OCI-M2 (cell line): ENCODE results near the gene PRRC2C.
"Not testable (repeated sequence)": the region's sequence is repeated elsewhere in the genome, so short reads cannot be mapped to it uniquely, and the experiment has no call there.

Experiments
- DNase-seq: peaks from one replicate; lab custom pipeline; 2025; ENCODE audit not compliant: unreplicated experiment; lab: John Stamatoyannopoulos, UW

Gene PRRC2C

DNA sequence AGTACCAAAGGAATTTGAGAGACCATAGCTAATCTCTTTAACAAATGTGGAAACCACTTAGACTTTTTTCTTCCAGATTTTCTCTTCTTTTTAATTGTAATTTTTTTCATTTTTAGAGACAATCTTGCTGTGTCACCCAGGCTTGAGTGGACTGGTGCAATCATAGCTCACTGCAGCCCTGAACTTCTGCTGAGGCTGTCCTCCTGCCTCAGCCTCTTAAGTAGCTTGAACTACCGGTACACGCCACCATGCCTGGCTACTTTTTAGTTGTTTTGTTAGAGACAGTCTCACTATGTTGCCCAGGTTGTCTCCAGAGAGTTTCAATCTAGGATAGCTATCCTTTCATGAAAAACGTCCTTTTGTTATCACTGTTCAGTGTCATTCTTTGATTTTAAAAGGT, 15.0 kb downstream of the PRRC2C start:
- no peak for DNase-seq

DNA sequence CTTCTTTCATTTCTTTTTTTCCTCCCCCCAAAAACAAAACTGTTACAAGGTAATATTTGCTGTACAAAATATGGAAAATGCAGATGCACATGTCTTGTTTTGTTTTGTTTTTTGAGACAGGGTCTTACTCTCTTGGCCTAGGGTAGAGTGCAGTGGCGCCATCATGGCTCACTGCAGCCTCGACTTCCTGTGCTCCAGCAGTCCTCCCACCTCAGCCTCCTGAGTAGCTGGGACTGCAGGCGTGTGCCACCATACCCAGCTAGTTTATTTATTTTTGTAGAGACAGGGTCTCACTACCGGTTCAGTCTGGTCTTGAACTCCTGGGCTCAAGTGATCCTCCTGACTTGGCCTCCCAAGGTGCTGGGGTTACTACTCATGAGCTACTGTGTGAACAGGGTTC, 15.5 kb downstream of the PRRC2C start:
- no peak for DNase-seq

- DNase-seq: no peak
Observed at GRCh38 chr1:171501305-171502024, 16.1 kb downstream of the PRRC2C start.

- no peak for DNase-seq
Observed at GRCh38 chr1:171506525-171507304, 21.4 kb downstream of the PRRC2C start.

DNA sequence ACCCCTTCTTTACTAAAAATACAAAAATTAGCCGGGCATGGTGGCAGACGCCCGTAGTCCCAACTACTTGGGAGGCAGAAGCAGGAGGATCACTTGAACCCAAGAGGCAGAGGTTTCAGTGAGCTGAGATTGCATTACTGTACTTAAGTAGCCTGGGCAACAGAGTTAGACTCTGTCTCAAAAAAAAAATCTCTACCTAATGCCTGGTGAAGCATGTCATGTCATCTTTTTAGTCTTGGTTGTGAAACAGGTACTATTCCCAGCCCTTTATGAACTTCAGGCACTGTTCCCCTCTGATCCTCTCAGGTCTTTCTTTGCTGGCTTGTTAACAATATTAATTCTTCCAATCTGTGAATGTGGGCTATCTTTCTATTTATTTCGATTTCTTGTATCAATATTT, 22.1 kb downstream of the PRRC2C start:
- DNase-seq: no peak

- DNase-seq: no peak
Observed at GRCh38 chr1:171509191-171509590, 23.9 kb downstream of the PRRC2C start.

GRCh38 chr1:171513743-171514142, 28.4 kb downstream of the PRRC2C start:
- no peak for DNase-seq

- DNase-seq: no peak
Observed at GRCh38 chr1:171515299-171515698, 30.0 kb downstream of the PRRC2C start.

DNA sequence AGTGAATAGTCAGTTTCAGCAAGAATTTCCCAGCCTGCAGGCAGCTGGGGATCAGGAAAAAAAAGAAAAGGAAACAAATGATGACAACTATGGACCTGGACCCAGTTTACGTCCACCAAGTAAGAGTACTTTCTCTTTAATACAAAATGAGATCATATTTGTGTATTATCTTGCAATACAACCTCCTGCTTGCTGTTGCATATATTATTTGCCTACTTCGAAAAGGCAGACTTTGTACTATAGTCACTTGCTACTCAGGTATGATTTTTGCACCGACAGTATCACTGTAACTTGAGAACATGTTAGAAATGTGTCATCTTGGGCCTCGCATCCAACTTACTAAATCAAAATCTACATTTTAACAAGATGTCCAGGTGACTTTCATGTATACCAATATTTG, 30.4 kb downstream of the PRRC2C start:
- no peak for DNase-seq

- no peak for DNase-seq
Observed at GRCh38 chr1:171521567-171521966, 36.2 kb downstream of the PRRC2C start.

DNA sequence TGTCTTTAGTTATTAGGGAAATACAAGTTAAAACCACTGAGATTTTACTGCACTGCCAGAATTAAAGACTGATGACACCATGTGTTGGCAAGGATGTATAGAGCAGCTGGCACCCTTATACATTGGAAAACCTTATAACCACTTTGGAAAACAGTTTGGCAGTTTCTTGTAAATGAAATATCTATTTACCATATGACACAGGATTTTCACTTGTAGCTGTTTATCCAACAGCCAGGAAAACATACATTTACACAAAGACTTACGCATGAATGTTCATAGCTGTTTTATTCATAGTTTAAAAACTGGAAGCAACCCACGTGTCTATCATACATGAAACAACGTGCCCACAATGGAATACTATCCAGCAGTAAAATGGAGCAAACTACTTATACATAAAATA, 45.3 kb downstream of the PRRC2C start:
- no peak for DNase-seq

DNA sequence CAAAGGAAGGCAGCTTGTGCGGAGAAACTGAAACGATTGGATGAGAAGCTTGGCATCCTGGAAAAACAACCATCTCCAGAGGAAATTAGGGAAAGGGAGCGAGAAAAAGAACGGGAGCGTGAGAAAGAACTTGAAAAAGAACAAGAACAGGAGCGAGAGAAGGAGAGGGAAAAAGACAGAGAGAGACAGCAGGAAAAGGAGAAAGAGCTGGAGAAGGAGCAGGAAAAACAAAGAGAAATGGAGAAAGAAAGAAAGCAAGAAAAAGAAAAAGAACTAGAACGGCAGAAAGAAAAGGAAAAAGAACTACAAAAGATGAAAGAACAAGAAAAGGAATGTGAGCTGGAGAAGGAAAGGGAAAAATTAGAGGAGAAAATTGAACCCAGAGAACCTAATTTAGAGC, 47.2 kb downstream of the PRRC2C start:
- no peak for DNase-seq

DNA sequence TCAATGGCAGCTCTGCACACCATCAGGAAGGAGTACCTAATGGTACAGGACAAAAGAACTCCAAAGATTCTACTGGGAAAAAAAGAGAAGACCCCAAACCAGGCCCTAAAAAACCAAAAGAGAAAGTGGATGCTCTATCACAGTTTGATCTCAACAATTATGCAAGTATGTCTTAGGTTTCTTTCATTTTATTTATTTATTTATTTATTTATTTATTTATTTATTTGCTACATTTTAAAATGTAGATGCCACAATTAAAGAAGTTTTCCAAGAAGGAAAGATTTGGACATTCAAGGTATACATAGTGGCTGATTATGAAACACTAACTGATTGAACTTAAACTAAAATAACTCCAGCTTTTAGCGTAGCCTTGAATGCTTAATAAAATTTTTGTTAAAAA, 60.2 kb downstream of the PRRC2C start:
- no peak for DNase-seq

DNA sequence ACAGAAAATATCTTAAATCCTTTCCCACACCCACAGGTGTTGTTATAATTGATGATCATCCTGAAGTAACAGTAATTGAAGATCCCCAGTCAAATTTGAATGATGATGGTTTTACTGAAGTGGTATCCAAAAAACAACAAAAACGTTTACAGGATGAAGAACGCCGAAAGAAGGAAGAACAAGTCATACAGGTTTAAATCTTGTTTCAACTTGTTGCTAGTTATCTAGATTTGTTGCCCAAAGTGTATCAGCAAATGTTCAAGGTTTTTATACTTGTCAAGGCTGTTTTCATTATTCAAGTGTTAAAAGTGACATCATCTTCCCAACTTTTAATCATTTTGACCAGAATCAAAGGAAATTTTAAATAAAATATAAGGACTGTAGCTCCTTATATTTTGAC, 64.7 kb downstream of the PRRC2C start:
- DNase-seq: no peak

GRCh38 chr1:171550598-171551100, 65.3 kb downstream of the PRRC2C start:
- not testable (repeated sequence) for DNase-seq

DNA sequence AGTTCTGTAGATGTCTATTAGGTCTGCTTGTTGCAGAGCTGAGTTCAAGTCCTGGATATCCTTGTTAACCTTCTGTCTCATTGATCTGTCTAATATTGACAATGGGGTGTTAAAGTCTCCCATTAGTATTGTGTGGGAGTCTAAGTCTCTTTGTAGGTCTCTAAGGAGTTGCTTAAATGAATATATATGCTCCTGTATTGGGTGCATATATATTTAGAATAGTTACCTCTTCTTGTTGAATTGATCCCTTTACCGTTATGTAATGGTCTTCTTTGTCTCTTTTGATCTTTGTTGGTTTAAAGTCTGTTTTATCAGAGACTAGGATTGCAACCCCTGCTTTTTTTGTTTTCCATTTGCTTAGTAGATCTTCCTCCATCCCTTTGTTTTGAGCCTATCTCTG, 68.6 kb downstream of the PRRC2C start:
- not testable (repeated sequence) for DNase-seq

DNA sequence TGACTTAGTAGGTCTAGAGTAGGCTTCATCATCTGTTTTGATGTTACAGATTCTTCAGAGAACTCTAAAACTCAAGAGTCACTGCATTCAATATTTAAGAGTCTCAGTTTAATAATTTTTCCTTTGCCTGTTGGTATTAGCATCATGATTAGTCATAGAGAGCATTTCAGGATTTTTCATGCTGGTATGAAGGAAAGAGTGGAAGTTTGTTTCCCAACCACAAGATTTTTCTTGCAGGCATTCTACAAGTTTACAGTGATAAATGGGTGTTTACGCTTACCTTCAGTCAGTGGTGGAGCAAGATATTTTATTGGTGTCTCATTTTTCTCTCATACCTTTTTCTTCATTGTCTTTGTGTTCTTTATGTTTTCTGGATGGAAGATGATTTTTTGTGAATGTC, 78.3 kb downstream of the PRRC2C start:
- no peak for DNase-seq

DNA sequence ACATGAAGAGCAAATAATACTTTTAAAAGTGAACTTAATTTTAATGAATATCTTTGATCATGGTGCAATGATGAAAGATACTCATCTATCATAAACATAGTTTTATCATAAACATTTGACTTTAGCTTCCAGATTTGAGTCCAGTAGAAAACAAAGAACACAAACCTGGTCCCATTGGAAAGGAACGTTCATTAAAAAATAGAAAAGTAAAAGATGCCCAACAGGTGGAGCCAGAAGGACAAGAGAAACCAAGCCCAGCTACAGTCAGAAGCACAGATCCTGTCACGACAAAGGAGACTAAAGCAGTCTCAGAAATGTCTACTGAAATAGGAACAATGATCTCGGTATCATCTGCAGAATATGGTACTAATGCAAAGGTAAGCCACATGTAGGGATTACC, 81.1 kb downstream of the PRRC2C start:
- DNase-seq: no peak

DNA sequence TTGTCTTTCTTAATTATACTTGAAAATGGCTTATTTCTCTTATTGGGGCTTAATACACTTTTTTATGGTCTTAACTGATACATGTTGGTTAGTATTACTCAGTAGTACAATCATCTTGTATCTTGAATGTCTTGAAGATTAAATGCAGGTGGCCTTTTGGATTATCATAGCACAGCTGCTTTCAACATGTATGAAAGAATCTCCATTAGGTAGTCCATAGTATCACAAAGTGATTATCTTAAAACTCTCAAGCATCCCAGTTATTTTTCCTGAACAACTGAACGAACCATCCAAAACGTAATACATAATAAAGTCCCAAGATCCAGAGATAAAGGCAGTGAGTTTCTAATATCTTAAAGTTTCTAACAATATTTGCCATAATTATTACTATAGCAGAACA, 85.0 kb downstream of the PRRC2C start:
- DNase-seq: no peak

DNA sequence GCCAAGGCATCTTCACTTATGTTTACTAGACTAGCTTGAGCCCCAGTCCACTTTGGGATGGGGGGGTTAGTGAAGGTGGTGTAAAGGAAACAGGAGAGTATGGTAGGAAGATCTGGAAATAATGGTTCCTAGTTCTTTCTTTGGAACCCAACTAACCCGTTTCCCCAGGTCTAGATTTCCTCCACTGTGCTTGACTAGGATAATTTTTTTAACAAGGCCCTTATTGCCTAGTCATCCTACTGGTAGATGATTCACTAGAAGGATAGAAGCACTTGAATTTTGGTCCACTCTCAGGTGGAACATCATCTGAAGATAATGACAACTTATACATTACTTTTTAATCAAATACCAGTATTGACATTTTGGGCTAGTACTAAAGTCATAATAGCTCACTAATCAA, 90.8 kb downstream of the PRRC2C start:
- DNase-seq: no peak

- DNase-seq: no peak
Observed at GRCh38 chr1:171581226-171581625, 95.9 kb downstream of the PRRC2C start.

DNA sequence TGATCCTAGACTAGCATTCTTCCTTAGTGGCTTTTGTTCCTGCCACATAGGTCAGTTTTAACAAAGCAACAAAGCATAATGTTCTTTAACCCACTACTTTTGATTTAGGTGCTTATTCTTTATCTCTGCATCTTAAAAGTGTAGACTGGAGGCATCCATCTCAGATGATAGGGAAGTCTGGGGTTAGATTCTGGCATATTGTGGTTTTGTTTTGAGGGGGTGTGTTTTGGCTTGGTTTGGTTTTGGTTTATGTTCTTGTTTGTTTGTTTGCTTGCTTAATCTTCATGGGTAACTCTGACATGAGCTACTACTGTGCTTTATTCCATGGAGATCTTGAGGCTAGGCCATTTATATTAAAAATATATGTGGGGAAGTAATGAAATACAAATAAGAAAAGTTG, 96.4 kb downstream of the PRRC2C start:
- no peak for DNase-seq
